NCI-H1694 (cell line): ENCODE measurements around the gene GRAMD1C.

Experiments used
- DNase-seq: peaks from one replicate; lab custom pipeline; 2025; lab: John Stamatoyannopoulos, UW

Gene GRAMD1C

DNA sequence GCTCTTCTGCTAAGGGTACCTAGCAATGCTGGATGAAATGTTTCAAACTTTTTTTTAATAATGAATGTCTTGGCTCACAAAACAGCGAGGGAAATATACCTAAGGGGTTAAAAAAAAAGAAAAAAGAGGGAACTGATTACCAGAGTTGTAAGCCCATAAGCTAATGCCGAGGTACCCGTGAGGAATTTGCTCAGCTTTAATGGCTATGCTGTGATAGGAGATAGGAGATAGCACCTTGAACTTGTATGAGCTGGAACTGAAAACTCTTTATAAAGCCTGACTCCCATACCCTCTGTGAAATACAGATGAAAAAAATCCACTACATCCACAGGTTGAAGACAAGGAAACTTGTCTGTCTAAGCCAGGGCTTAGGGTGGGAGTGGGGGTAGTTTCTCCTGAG lies 13.9 kb downstream of the GRAMD1C start:
- no peak for DNase-seq

DNA sequence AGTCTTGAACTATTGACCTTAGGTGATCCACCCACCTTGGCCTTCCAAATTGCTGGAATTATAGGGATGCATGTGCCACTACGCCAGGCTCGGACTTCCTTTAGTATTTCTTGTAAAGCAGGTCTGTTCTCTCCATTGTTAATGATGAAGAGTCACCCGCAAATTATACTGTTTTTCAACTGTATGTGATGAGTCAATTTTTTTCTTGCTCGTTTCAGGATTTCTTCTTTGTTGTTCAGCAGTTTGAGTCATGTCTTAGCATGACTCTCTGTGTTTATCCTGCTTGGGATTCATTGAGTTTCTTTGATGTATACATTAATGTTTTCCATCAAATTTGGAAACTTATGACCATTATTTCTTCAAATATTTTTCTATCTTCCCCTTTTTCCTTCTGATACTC lies 28.9 kb downstream of the GRAMD1C start:
- DNase-seq: no peak

DNA sequence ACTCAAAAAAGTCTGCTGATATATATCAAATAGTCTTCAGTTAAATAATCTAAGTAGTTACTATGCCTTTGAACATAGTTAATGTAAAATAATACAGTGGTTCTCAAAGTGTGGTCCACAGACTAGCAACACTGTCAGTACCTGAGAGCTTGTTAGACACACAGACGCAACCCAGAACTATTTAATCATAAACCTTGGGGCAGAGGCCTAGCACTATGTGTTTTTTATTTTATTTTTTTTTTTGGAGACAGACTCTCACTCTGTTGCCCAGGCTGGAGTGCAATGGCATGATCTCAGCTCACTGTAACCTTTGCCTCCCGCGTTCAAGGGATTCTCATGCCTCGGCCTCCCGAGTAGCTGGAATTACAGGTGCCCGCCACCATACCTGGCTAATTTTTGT lies 34.7 kb downstream of the GRAMD1C start:
- no peak for DNase-seq

DNA sequence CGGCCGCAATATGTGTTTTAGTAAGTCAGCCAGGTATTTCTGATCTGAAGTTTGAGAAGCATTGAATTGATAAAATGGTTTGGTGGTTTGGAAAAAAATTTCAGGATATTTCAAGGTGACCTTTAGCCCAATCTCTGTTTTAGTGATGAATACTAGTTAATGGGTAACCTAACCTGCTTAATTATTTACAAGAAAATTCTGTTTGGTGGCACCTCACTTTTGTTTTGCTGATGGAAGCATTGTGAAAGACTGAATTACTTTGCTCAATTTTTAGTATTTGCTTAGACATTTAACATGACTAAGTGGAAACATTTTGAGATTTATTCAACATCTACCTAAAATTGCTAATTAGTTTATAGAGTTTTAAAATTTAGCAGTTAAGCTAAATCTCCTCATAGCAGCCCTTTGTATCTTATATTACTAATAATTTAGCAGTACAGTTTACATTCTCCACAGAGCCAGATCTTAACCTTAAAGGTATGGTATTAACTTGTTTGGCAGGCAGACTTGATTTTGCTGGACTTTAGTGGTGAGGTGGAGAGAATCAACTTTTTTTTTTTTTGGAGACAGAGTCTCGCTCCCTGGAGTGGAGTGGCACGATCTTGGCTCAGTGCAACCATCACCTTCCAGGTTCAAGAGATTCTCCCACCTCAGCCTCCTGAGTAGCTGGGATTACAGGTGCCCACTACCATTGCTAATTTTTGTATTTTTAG lies 35.4 kb downstream of the GRAMD1C start:
- DNase-seq: no peak

DNA sequence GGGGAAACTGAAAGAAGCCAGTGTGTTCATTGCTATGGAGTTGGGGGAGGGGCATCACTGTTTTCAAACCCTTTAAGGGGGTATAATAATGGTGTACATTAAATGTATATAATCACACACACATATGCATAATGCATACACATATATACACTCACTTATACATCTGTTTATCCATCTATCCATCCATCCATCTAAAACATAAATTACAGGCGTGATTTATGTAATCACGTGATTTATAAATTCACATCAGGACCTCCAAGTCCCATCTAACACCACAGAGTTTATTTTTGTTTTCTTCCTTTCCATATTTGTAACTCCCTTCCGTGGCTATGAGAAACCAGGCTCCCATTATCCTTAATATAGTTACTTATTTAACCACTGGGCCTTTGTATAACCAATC lies 39.8 kb downstream of the GRAMD1C start:
- DNase-seq: no peak

DNA sequence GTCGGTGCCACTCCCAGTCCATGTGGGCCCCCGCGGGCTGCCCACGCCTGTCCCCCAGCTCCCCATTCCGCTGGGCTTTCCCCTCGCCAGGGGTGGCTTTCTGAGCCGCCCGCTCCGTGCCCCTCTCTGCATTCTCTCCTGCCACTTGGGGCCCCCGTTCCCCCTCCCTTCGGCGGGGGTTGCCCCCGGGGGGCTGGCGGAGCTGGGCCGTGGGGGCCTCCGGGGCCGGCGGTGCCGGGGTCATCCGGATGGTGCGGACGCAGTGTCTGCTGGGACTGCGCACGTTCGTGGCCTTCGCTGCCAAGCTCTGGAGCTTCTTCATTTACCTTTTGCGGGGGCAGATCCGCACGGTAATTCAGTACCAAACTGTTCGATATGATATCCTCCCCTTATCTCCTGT lies 46.5 kb downstream of the GRAMD1C start:
- no peak for DNase-seq

DNA sequence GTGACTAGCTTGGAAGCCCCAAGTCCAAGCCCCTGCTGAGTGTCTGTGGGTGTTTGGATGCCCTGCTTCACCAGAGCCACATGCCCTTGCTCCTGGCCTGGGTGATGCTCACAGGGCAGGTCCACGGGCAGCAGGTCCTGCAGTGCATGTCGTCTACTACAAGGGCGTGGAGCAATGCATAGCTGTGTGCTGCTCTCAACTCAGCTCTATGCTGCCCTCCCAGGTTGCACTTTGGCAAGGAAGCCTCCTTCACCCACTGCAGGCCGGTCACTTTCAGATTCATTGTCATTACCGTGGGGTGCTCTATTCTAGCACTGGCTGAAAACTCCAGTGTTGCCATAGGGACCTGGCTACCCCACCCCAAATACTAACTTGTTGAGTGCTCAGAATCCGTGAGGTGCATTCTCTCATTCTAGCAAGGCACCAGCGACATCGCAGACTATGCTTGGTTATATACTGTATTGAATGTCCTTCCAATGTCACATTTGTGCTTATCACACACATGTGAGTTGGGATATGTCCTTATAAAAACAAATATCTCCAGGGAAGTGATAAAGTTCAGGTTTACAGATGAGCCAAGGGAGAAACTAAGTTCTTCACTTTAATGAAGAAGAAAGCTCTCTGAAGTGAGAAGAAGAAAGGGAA lies 51.8 kb downstream of the GRAMD1C start:
- no peak for DNase-seq

- DNase-seq: no peak
These were observed 56.3 kb downstream of the GRAMD1C start for GRCh38 chr3:113894927-113895326.

DNA sequence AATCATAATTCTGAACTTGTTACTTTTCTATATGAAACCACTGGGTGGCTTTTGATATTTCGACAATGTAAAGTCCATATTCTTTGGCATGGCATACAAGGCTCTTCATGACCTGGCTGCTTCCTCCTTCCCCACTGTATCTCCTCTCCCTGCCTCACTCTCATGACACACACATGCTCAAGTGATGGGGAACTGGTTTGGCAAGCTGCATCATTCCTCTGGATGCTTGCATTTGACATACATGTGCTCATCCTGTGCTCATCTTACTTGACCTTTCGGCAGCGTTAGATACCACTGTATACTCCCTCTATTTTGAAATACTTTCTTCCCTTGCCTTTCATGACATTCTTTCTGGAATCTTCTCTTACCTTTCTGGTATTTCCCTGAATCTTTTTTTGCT lies 57.4 kb downstream of the GRAMD1C start:
- DNase-seq: no peak

DNA sequence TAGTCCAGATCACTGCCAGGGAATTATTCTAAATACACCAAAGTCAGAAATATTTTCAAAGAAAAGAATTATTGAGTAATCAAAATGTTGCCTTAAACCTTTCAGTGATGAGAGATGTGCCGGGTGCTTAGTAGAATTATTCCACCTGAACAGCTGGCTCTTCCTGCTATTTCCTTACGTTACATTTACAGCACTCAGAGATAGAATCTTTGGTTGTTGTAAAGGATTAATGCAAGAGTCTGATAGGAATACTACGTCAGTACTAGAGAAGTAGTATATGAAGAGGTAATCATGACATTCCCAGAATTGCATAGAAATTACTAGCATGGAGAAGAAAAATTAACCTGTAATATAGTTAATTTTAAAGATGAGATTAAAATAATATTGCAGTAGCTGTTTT lies 58.3 kb downstream of the GRAMD1C start:
- no peak for DNase-seq

- no peak for DNase-seq
These were observed 58.8 kb downstream of the GRAMD1C start for GRCh38 chr3:113897373-113897777.

DNA sequence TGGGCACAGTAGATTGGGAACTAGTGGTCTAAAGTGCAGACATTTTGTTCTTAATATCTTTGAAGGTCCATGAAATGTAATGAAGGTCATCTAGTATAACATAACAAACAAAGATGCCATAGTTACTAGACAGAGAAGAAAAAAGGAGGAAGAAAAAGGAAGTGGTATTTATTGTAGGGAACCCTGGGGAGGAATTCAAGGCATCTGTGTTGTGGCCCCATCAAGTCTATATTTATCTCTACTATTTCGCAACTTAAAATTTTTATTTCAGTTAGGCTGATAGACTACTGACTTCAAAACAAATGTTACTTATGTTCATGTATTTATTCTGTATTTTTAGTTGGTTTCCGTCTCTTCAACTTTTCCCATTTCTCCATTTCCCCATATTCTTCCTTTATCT lies 60.3 kb downstream of the GRAMD1C start:
- no peak for DNase-seq

DNA sequence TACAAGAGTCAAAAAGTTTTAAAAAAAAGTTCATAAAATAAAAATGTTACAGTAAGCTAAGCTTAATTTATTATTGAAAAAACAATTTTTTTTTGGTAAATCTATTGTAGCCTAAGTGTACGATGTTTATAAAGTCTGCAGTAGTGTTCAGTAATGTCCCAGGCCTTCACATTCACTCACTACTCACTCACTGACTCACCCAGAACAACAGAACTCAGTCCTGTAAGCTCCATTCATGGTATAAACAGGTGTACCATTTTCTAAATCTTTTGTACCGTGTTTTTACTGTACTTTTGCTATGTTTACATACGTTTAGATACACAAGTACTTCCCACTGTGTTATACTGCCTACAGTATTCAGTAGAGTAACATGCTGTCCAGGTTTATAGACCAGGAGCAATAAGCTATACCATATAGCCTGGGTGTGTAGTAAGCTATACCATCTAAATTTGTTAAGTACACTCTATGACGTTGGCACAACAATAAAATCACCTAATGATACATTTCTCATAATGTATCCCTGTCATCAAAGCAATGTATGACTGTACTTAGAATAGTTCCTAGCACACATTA lies 68.1 kb downstream of the GRAMD1C start:
- no peak for DNase-seq

DNA sequence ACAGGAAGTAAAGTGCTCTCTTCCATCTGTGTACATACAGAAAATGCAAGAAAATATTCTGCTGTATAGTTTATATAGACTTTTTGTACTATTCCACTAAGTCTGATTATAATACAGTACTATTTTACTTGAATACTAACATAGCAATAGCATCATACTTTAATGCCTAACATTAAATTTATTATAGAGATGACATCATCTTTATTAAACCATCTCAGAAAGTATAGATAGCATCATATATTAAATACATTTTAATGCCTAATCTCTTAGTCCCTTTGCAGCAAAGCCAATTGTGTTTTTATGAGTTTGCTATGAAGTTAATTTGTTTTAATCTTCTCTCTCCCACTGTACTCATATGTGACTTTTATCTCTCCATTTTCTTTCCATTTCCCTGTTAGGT lies 69.5 kb downstream of the GRAMD1C start:
- no peak for DNase-seq

- DNase-seq: no peak
These were observed 72.4 kb downstream of the GRAMD1C start for GRCh38 chr3:113910966-113911365.

GRCh38 chr3:113912552-113913236 lies 74.1 kb downstream of the GRAMD1C start:
- peak; percentile 46 for DNase-seq

GRCh38 chr3:113914646-113915045 lies 76.1 kb downstream of the GRAMD1C start:
- DNase-seq: no peak

DNA sequence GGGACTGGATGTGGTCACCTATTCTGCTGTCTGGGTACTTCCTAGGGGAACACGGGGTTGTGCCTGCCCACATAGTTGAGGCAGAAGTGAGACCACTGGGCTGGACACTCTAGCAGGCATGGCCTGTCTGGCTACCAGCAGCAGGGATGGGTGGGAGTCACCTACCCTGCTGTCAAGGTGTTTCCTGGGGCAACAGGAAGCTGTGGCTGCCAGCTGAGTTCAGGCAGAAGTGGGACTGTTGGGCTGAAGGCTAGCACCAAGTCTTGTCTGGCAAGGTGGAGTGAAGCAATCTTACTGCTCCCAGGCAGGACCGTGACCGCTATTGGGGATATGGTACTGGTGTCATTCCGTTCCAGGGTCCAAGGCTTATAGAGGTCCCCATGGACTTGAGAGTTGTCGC lies 89.0 kb downstream of the GRAMD1C start:
- no peak for DNase-seq

DNA sequence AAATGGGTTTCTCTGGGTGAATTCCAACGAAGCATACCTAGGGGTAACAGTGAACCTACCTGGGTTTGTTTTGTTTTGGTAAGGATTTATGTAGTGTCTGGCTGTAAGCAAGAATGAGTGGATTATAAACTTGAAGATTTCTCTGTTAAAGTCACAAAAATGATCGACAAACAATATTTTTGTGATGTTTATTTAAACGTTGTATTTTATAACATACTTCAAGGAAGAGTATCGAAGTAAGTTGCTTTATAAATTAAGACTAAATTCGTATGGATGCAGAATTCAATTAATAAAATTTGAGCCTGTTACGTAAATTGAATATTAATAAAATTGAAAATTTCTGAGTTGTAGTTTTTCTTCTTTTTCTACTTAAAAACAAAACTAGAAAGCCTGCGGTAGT lies 108.2 kb downstream of the GRAMD1C start:
- DNase-seq: no peak

GRCh38 chr3:113947372-113948014 lies 108.9 kb downstream of the GRAMD1C start, which contains the start of gene ZDHHC23:
ZDHHC23 (plus strand) TSS chr3:113948013; CDS start chr3:113948803, 790 bp downstream.
- peak; percentile 33 for DNase-seq

GRCh38 chr3:113948015-113948917 lies 109.7 kb downstream of the GRAMD1C start:
- no peak for DNase-seq
